Left renal pelvis (tissue), 4 donors: ENCODE data around the gene VASH2. TPM values are rescaled to one million over a fixed set of nuclear protein-coding genes. Genes with fewer than 3 reads are reported as not detected.
"Not testable (repeated sequence)": the region's sequence is repeated elsewhere in the genome, so short reads cannot be mapped to it uniquely, and the experiment has no call there.

ENCODE experiments used
- DNase-seq, 4 donors: peaks; one replicate each; pipeline ENCODE4 v3.0.0-alpha.2; 2013; ENCODE audit warnings: low read depth in 4 of 4, low spot score in 3 of 4
- polyA plus RNA-seq, 4 donors: library from polyadenylated mRNA; unstranded; fragments of 120-200 nt; gene quantifications; one replicate each; pipeline ENCODE4 v1.2.1, GENCODE V29; 2013; ENCODE audit not compliant: insufficient read length in 4 of 4

VASH2 gene
- polyA plus RNA-seq, 4 donors, result 21.8 to 39.1 (median 28.9) TPM

DNA sequence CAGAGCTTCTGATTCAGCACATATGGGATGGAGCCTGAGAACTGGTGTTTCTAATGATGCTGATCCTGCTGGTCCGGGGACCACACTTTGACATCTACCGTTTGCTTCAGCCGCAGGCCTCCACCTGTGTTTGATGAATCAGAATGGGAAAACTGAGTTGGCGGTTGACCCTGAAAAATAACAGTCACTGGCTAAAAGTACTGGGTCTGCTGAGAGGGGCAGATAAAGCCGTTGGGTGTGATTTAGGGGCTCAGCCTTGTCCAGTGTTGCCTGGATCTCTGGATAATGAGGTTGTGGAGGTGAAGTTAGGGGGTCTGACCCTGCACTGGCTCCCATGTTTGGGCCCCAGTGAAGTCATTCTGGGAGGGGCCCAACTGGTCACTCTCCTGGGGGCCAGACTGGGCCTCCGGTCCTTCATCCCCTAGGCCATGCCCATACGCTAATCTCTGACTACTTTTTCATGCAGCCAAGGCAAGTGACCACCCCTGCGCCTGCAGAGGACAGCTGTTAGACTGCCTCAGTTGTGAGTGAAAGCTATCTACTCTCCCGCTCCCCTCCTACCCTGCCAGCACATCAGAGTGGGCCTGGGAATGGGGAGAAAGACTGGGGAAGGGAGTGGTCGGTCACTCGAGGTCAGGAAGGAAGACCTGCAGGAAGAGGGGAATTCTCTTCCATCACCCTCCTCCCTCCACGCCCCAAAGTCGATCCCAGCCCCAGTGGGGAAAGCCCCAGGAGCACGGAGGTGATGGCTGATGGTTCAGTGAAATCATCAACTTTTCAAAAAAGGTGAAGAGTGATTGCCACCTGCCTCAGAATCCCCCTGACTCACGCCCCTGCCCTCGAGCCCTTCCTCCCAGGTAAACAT is 27.7 kb downstream of the VASH2 start:
- DNase-seq, result no peak

GRCh38 chr1:212979340-212980122 is 29.2 kb downstream of the VASH2 start:
- no peak for DNase-seq

- no peak for DNase-seq
These were observed 29.9 kb downstream of the VASH2 start for GRCh38 chr1:212980123-212980785.

DNA sequence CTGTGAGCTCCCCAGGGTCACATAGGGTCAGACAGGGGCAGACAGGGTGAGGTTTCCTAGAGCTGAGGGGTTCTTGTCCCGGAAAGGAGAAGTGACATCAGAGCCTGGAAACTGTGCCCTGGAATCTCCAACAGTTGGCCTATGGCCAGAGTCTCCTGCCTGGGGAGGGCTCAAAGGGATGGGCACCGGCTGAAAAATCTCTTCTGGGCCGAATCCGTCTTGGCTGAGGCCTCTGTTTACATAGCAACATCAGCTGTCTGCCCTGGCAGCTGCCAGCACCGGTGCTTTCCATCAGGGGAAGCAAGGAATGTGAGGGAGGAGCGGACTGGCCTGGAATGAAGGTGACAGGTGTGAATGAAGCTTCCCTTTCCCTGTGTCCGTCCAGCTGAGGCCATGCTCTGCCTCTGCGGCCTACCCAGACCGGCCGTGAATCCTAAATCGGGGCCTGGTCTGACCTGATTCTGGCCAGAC is 30.7 kb downstream of the VASH2 start:
- DNase-seq, result no peak

DNA sequence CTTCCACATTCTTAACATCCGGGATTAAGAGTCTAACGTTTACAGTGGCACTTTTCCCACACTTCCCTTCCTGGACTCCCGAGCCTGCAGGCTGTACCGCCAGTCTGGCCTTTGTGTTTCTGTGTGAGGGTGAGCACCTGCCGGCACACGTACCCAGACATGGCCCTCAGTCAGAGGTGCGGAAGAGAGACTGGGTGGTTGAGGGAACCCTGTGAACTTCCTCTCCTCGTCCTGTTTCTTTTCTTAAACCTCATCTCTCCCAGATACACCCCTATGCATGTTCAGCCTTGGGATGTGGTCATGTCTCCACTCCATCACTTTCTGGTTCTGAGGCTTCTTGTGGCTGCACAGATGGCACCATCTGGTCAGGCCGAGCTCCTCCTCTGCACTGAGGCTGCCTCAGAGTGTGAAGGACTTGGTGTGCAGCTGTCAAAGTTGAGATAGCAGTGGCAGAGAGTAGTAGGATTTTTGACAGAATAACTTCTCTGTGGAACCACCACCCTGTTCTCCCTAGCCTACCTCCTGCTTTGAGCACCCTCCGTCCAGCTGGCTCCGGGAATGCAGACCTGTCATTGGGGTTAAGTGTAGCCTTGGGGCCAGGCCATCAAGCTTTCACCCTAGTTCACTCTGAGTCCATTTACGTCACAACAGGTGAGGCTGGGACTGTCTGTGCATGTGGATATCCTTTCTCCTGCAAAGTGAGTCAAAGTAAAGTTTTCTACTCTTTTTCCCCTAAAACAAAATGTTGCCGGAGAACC is 31.4 kb downstream of the VASH2 start:
- DNase-seq, result no peak

GRCh38 chr1:212982430-212983152 is 32.2 kb downstream of the VASH2 start:
- DNase-seq, result no peak

- no peak for DNase-seq
These were observed 33.1 kb downstream of the VASH2 start for GRCh38 chr1:212983482-212983881.

GRCh38 chr1:212984522-212985291 is 34.4 kb downstream of the VASH2 start:
- DNase-seq, result no peak

DNA sequence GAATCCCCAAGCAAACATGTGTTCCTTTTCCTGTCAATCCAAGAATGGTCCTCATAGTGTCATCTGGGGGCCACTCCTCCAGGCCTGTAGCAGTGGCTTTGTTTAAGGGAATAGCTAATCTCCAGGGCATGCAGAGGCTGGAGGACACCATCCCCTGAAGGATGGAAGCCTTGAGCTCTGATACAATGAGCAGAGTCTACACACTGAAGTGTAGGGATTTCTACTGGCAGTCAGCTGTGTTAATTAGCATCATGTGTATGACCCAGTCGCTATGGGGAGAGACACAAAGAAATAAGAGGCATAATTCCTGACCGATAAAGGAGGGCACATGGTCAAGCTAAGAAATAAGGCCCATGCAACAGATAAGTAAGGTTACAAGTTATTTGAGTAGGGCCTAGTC is 36.2 kb downstream of the VASH2 start:
- DNase-seq, result no peak

- no peak for DNase-seq
These were observed 37.5 kb downstream of the VASH2 start for GRCh38 chr1:212987702-212988322.

DNA sequence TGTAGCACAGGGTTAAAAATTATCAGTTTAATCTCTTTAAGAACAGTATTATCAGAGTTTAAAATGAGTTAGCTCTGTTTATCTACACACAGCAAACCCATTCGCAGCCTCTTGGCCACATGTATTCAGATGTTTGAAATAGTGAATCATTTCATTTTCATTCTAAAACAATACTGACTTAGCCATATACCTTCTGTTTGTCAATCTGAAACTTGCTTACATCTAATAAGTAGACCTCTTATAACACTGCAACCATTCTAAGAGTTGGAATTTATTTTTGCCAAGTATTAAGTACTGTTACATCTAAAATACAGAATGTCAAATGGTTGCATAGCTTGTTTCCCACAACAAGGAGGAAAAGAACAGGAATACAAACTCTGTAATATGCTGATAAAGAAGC is 39.9 kb downstream of the VASH2 start:
- DNase-seq, result no peak

- DNase-seq, result not testable (repeated sequence)
These were observed 43.6 kb downstream of the VASH2 start for GRCh38 chr1:212993960-212994359.

GRCh38 chr1:212994926-212995325 is 44.6 kb downstream of the VASH2 start:
- no peak for DNase-seq

GRCh38 chr1:213003256-213003655 is 52.9 kb downstream of the VASH2 start:
- no peak for DNase-seq

- no peak for DNase-seq
These were observed 58.2 kb downstream of the VASH2 start for GRCh38 chr1:213008564-213008963.

GRCh38 chr1:213014642-213015041 is 64.3 kb downstream of the VASH2 start:
- DNase-seq, result no peak

DNA sequence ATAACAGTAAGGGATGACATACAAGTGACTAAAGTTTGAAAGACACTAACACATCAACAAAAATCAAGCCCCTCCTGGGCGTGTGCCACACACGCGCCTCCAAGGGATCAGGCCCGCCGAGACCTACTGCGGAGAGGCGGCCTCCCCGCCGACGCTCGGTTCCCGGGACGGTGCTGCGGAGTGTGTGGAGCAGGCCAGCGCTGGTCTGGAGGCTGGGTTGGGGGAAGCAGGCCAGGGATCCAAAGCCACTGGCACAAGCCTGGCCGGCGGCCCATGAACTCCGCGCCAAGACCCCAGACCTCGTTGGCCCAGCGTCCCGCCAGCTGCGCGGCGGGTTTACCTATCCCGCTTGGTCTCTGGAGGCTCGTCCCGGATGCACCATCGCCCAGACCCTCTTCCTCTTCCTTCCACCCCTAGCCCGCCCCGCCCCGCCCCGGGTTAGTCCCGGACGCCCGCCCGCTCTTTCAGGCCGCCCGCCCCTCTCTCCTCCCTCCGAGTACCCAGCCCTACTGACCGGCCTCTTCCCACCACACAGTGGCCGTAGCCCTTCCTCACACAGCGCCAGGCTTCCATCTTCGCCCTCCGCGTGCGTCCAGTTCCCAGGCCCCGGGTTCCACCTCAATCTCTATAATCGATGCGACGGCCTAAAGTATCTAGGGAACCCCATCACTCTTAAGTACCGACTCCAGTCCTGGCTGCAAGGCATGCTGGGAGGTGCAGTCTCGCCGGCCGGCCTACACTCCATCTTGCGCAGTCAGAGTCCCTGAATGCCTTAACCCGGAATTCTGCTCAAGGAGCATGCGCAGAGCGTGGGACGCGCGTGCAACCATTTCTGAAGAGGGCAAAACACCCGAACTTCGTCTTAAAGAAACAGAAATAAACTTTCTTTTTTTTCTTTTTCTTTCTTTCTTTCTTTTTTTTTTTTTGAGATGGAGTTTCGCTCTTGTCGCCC is 65.0 kb downstream of the VASH2 start, which contains the start of gene ANGEL2:
ANGEL2 (minus strand) TSS at position 769 of the 952 bp plus-strand sequence; CDS start at position 573, 196 bp downstream.
- peak; percentile 96 to 97 (median 96) for DNase-seq
